GM18511 (cell line): ENCODE results near the gene YY1.

Experiments
- ATAC-seq: cut with Tn5 transposase; IDR thresholded peaks from one replicate; pipeline ENCODE4 v1.9.1; 2021; ENCODE audit warnings: mild to moderate bottlenecking, moderate library complexity; ENCODE audit not compliant: unreplicated experiment

Gene YY1

GRCh38 chr14:100330388-100330931 lies 91.5 kb downstream of the YY1 start:
- ATAC-seq, result no peak

DNA sequence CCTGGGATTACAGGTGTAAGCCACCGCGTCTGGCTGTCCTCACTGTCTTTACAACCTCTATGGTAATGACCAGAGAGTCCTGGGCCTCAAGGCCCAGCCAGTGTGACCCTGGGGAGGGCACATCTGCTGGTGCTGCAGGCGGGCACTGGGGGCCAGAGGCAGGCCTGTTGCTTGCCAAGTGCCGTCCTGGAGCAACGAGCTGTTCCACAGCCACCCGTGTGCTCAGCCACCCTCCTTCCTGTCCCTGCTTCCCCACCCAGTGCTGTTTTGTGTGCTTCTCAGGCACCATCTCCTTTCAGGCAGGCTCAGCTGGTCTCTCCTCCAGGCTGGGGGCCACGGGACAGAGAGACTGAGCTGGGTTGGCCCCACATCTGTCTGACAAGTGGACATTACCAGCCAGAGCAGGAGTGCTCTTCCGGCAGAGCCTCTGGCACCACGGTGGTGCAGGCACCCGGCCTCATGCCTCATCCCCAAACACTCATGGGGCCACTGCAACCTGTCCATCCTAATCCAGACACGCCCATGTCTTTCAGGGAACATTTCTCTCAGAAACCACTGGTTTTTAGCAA lies 93.2 kb downstream of the YY1 start:
- no peak for ATAC-seq
